GM12872 (cell line): Measurements from ENCODE around the gene ZIC2.

Experiments
- CTCF ChIP-seq: IDR thresholded peaks from 3 replicates; pipeline ENCODE4 v1.5.1; 2011; ENCODE audit warnings: low read depth, mild to moderate bottlenecking, low read length, moderate library complexity; ENCODE audit not compliant: insufficient read depth

Gene ZIC2

GRCh38 chr13:99947666-99948065 is 33.9 kb upstream of the ZIC2 start:
- TF ChIP-seq CTCF, result no peak

- TF ChIP-seq CTCF, result no peak
Measured at GRCh38 chr13:99948411-99948810, 33.2 kb upstream of the ZIC2 start.

DNA sequence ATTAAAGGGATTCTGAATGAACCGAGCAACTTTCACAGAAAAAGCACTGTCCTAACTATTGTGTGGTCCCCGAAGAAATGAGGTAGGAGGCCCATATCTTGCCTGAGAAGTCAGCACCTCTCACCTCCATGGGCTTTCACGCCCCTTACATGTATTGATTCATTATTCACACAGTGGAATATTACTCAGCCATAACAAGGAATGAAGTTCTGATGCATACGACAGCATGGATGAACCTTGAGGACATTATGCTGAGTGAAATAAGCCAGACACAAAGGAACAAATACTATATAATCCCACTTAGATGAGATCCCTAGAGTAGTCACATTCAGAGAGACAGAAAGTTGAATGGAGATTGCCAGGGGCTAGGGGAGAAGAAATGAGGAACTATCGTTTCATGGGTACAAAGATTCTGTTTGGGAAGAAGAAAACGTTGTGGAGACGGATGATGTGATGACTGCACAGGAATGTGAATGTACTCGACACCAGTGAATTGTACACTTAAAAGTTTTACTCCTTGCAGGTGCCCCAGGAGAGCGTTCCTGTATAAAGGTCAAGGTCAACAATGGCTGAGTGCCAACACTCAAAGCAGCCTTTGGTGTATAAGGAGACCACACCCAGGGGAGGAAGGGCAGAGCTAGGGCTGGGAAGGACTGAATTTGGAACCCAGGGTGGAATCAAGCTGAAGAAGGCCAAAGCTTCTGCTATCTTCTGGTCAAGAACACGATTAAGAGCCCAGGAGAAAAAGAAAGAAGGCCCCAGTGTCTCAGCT is 32.5 kb upstream of the ZIC2 start:
- no peak for TF ChIP-seq CTCF

- no peak for TF ChIP-seq CTCF
Measured at GRCh38 chr13:99949679-99950413, 31.7 kb upstream of the ZIC2 start.

GRCh38 chr13:99953138-99953755 is 28.3 kb upstream of the ZIC2 start:
- TF ChIP-seq CTCF, result no peak

GRCh38 chr13:99955107-99955746 is 26.4 kb upstream of the ZIC2 start:
- no peak for TF ChIP-seq CTCF
